HepG2 (cell line): Measurements from ENCODE around the gene UBXN6. TPM values are rescaled to one million over a fixed set of nuclear protein-coding genes. Genes with fewer than 3 reads are reported as not detected.

Experiments
- ASH2L ChIP-seq: fragments of 300-600, 200-600 bp; sonication (generic); IDR thresholded peaks from 2 replicates; pipeline ENCODE4 v1.7.0; 2017; ENCODE audit warnings: low read depth, mild to moderate bottlenecking, moderate library complexity, mixed read lengths, low read length; ENCODE audit not compliant: insufficient read length
- HMGA1 ChIP-seq: sonication (generic); formaldehyde crosslinking; conservative IDR thresholded peaks from 2 replicates; pipeline ENCODE4 v1.4.0; 2020; ENCODE audit warnings: missing genetic modification reagents
- HNF1A ChIP-seq, 2 experiments: sonication (generic) in 1 of 2; formaldehyde crosslinking in 1 of 2; IDR thresholded peaks; 2 replicates each; pipeline versions ENCODE4 v1.4.0 to v1.6.1; 2016 to 2020; ENCODE audit warnings: borderline replicate concordance in 1 of 2, low read depth in 1 of 2, mild to moderate bottlenecking in 1 of 2, missing genetic modification reagents in 1 of 2
- HOXA9 ChIP-seq: sonication (generic); formaldehyde crosslinking; IDR thresholded peaks from 2 replicates; pipeline ENCODE4 v1.8.1; 2022; ENCODE audit warnings: missing genetic modification reagents, mild to moderate bottlenecking, moderate library complexity, borderline replicate concordance
- KAT7 ChIP-seq: IDR thresholded peaks from 2 replicates; pipeline ENCODE4 v1.6.1; 2018; ENCODE audit warnings: borderline replicate concordance, missing compliant biosample characterization
- MAX ChIP-seq: IDR thresholded peaks from 2 replicates; pipeline ENCODE4 v1.6.1; 2012; ENCODE audit warnings: inconsistent platforms
- NFKB2 ChIP-seq: sonication (generic); formaldehyde crosslinking; IDR thresholded peaks from 2 replicates; pipeline ENCODE4 v1.4.0; 2020; ENCODE audit warnings: missing genetic modification reagents, borderline replicate concordance
- PHF5A ChIP-seq: IDR thresholded peaks from one replicate; pipeline ENCODE4 v1.6.1; 2018; ENCODE audit warnings: low read depth, missing genetic modification reagents; ENCODE audit not compliant: unreplicated experiment
- RARA ChIP-seq: IDR thresholded peaks from 2 replicates; pipeline ENCODE4 v1.6.1; 2016; ENCODE audit warnings: missing genetic modification reagents, missing compliant biosample characterization
- TGIF2 ChIP-seq: IDR thresholded peaks from 2 replicates; pipeline ENCODE4 v1.6.1; 2016; ENCODE audit warnings: control low read depth, missing compliant biosample characterization
- ZNF296 ChIP-seq: sonication (generic); formaldehyde crosslinking; conservative IDR thresholded peaks from 2 replicates; pipeline ENCODE4 v1.5.0; 2020; ENCODE audit warnings: mild to moderate bottlenecking, missing genetic modification reagents
- ZNF639 ChIP-seq: conservative IDR thresholded peaks from 2 replicates; pipeline ENCODE4 v1.6.1; 2018; ENCODE audit warnings: missing genetic modification reagents
- polyA plus RNA-seq, 8 experiments: library from polyadenylated mRNA; depleted of rRNA in 3 of 8; stranded (reverse) in 7 of 8; unstranded in 1 of 8; fragments of >200 nt; fragmentation: Illumina TruSeq in 4 of 8; extraction: Trizol in 4 of 8; gene quantifications; 2 replicates each; pipeline versions ENCODE4 v1.2.1 to v1.2.3, GENCODE V29; 2011 to 2016; ENCODE audit warnings: low read depth in 4 of 8, missing spikeins in 1 of 8, mixed read lengths in 1 of 8; ENCODE audit not compliant: insufficient read depth in 1 of 8
- total RNA-seq, 5 experiments: library from RNA; depleted of rRNA; stranded (reverse); fragments of >200 nt; fragmentation: Illumina TruSeq; extraction: Trizol; gene quantifications; 2 replicates each; pipeline ENCODE4 v1.2.3, GENCODE V29; 2016; ENCODE audit warnings: low read depth in 1 of 5
- TF ChIP-seq, protein P1 (sequence below): IDR thresholded peaks from 2 replicates; pipeline ENCODE4 v1.6.1; 2016; ENCODE audit warnings: low read depth
- TF ChIP-seq, protein P2 (sequence below): sonication (generic); formaldehyde crosslinking; IDR thresholded peaks from 2 replicates; pipeline ENCODE4 v1.5.0; 2020; ENCODE audit warnings: missing genetic modification reagents
- TF ChIP-seq, protein P3 (sequence below): sonication (generic); formaldehyde crosslinking; IDR thresholded peaks from 2 replicates; pipeline ENCODE4 v1.5.1; 2020; ENCODE audit warnings: mild to moderate bottlenecking, missing genetic modification reagents, moderate library complexity
- TF ChIP-seq, protein P4 (sequence below): sonication (generic); formaldehyde crosslinking; IDR thresholded peaks from 2 replicates; pipeline ENCODE4 v1.8.0; 2022; ENCODE audit warnings: mild to moderate bottlenecking, missing genetic modification reagents

The UBXN6 gene
- total and polyA plus RNA-seq, 2 of the 13 experiments (the other 11 are each of a cell fraction or from before 2014, with no cell fraction given), result 34.9 to 35.5 TPM

DNA sequence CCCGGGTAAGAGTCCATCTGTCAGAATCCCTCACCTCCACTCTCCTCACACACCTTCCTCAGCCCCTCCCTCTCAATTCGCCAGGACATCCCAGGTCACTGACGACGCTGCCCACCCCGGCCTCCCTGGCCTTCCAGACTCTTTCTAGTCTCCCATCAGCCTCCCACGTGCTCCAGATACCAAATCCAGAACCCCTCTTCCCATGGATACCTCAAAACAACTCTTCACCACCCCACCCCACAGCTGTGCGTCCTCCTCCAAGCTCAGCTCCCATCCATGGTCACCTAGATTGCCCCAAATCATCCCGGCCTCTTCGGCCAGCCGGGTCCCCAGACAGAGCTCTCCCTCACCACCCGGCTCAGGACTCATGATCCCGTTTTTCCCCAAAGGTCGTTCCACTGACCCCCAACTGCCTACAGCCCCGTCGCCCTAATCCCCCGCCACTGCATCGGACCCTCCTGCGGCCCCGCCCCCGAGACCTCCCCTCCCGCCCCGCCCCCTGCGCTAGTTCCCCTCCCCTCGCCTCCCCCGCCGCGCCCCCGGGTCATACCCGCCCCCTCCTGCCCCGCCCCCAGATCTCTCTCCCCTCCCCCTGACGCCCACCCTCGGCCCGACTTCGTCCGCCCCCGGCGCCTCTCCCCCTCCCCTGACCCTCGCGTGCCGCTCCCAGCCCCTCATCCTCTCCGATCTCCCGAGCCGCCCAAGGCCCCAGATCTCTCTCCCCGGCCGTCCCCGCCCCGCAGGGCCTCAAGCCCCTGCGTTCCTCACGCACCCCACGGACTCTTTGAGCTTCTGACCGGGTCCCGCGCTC lies 546 bp downstream of the UBXN6 start (continued):
- TF ChIP-seq, protein P1, sequence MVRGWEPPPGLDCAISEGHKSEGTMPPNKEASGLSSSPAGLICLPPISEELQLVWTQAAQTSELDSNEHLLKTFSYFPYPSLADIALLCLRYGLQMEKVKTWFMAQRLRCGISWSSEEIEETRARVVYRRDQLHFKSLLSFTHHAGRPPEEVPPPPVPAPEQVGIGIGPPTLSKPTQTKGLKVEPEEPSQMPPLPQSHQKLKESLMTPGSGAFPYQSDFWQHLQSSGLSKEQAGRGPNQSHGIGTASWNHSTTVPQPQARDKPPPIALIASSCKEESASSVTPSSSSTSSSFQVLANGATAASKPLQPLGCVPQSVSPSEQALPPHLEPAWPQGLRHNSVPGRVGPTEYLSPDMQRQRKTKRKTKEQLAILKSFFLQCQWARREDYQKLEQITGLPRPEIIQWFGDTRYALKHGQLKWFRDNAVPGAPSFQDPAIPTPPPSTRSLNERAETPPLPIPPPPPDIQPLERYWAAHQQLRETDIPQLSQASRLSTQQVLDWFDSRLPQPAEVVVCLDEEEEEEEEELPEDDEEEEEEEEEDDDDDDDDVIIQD (CRISPR knock-in tag), result no peak
- TF ChIP-seq NFKB2 (CRISPR knock-in tag) (peak; percentile 26; the same call in 1 of the 2 replicates), HOXA9 (CRISPR knock-in tag) (no peak), RARA (CRISPR knock-in tag) (peak; percentile 63), PHF5A (CRISPR knock-in tag) (no peak), ZNF639 (0 out of 2 replicates have a peak, but pooled peaks have one; percentile 9), KAT7 (CRISPR knock-in tag) (no peak), TGIF2 (CRISPR knock-in tag) (peak; percentile 51; the same call in 1 of the 2 replicates), MAX (0 out of 2 replicates have a peak, but pooled peaks have one; percentile 9), HMGA1 (CRISPR knock-in tag) (no peak), ZNF296 (CRISPR knock-in tag) (0 out of 2 replicates have a peak, but pooled peaks have one; percentile 20), ASH2L (peak; percentile 52), HNF1A (IDR thresholded peaks at IDR 0.05; ENCODE audit: low read depth) (no peak), HNF1A (CRISPR knock-in tag; IDR thresholded peaks at IDR 0.05; ENCODE audit: borderline replicate concordance) (no peak)
- TF ChIP-seq, protein P2, sequence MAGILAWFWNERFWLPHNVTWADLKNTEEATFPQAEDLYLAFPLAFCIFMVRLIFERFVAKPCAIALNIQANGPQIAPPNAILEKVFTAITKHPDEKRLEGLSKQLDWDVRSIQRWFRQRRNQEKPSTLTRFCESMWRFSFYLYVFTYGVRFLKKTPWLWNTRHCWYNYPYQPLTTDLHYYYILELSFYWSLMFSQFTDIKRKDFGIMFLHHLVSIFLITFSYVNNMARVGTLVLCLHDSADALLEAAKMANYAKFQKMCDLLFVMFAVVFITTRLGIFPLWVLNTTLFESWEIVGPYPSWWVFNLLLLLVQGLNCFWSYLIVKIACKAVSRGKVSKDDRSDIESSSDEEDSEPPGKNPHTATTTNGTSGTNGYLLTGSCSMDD (CRISPR knock-in tag), result no peak
- TF ChIP-seq, protein P3, sequence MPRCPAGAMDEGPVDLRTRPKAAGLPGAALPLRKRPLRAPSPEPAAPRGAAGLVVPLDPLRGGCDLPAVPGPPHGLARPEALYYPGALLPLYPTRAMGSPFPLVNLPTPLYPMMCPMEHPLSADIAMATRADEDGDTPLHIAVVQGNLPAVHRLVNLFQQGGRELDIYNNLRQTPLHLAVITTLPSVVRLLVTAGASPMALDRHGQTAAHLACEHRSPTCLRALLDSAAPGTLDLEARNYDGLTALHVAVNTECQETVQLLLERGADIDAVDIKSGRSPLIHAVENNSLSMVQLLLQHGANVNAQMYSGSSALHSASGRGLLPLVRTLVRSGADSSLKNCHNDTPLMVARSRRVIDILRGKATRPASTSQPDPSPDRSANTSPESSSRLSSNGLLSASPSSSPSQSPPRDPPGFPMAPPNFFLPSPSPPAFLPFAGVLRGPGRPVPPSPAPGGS, result no peak
- TF ChIP-seq, protein P4, sequence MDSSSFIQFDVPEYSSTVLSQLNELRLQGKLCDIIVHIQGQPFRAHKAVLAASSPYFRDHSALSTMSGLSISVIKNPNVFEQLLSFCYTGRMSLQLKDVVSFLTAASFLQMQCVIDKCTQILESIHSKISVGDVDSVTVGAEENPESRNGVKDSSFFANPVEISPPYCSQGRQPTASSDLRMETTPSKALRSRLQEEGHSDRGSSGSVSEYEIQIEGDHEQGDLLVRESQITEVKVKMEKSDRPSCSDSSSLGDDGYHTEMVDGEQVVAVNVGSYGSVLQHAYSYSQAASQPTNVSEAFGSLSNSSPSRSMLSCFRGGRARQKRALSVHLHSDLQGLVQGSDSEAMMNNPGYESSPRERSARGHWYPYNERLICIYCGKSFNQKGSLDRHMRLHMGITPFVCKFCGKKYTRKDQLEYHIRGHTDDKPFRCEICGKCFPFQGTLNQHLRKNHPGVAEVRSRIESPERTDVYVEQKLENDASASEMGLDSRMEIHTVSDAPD (CRISPR knock-in tag), result no peak
